Measurements from ENCODE around the gene PPP2R5D. TPM values are rescaled to one million over a fixed set of nuclear protein-coding genes. Genes with fewer than 3 reads are reported as not detected.
A peak's percentile ranks its signal among the peaks of the same experiment; 100 is the strongest.

Gene PPP2R5D
- polyA plus RNA-seq, 3 donors = 10.3 to 24.9 (median 14.9) TPM

GRCh38 chr6:43035495-43036194 is 51.3 kb downstream of the PPP2R5D start:
- Mint-ChIP-seq H3K4me1 (no peaks in the 10 kb centered on the region), H3K36me3 (peaks cover 53 to 92% of the 10 kb centered on the region in 2 donors), H3K27ac (peak overlapping the region in 1 of 7 donors; percentile 15), H3K4me3 (no peak overlapping the region), H3K27me3 (ENCODE audit: low read depth in 3 of 3) (peaks cover 0 to 7% (median 0%) of the 10 kb centered on the region in 3 donors), H3K9me3 (no peaks in the 10 kb centered on the region)
- H4K20me1 ChIP-seq (ENCODE audit: insufficient read depth, low read length) = no peaks in the 10 kb centered on the region
- H3K4me3 ChIP-seq (replicated peaks in 1 of 3; ENCODE audit: low read depth in 2 of 3, low read length in 3 of 3) = no peak overlapping the region
- 100% methylated on average over 1 of the region's 4 CpGs for WGBS (ENCODE audit: insufficient coverage)
- no peak for TF ChIP-seq CTCF (IDR thresholded peaks at IDR 0.05)
- no peak overlapping the region for H2AFZ ChIP-seq (ENCODE audit: insufficient read depth, low read depth, low read length, poor library complexity, severe bottlenecking)
- no peaks in the 10 kb centered on the region for H3K9me3 ChIP-seq (replicated peaks in 1 of 2; ENCODE audit: control insufficient read depth in 1 of 2, insufficient read depth in 1 of 2, low read length in 2 of 2)
- intact Hi-C loops (cut with micrococcal nuclease) = no loop called here
- H3K4me1 ChIP-seq (ENCODE audit: control insufficient read depth in 1 of 2, insufficient read depth in 2 of 2, low read length in 2 of 2) = no peaks in the 10 kb centered on the region
- H3K79me2 ChIP-seq (ENCODE audit: insufficient read depth, low read length) = no peaks in the 10 kb centered on the region
- no peak overlapping the region for H3K9ac ChIP-seq (ENCODE audit: insufficient read depth, low read length, poor library complexity, severe bottlenecking)
- DNase-seq = no peak
- no peaks in the 10 kb centered on the region for H3K27me3 ChIP-seq (ENCODE audit: control insufficient read depth in 2 of 2, insufficient read depth in 2 of 2, low read length in 2 of 2)
- H3K27ac ChIP-seq (ENCODE audit: low read depth in 1 of 2, low read length in 2 of 2) = no peak overlapping the region
- H3K36me3 ChIP-seq (replicated peaks in 1 of 2; ENCODE audit: control insufficient read depth in 1 of 2, insufficient read depth in 2 of 2, low read length in 2 of 2) = peaks cover 39 to 85% of the 10 kb centered on the region in 2 donors
- no peak overlapping the region for H3K4me2 ChIP-seq (replicated peaks; ENCODE audit: extremely low read depth, low read length, poor library complexity, severe bottlenecking)

- H3K27me3 ChIP-seq (ENCODE audit: control insufficient read depth in 2 of 2, insufficient read depth in 2 of 2, low read length in 2 of 2) = no peaks in the 10 kb centered on the region
- no peak overlapping the region for H3K27ac ChIP-seq (ENCODE audit: low read depth in 1 of 2, low read length in 2 of 2)
- no peak overlapping the region for H3K4me2 ChIP-seq (replicated peaks; ENCODE audit: extremely low read depth, low read length, poor library complexity, severe bottlenecking)
- no peaks in the 10 kb centered on the region for H3K9me3 Mint-ChIP-seq
- H3K9me3 ChIP-seq (replicated peaks in 1 of 2; ENCODE audit: control insufficient read depth in 1 of 2, insufficient read depth in 1 of 2, low read length in 2 of 2) = no peaks in the 10 kb centered on the region
- H2AFZ ChIP-seq (ENCODE audit: insufficient read depth, low read depth, low read length, poor library complexity, severe bottlenecking) = no peak overlapping the region
- WGBS (ENCODE audit: insufficient coverage) = 100% methylated on average over 2 of the region's 9 CpGs
- no peaks in the 10 kb centered on the region for H3K79me2 ChIP-seq (ENCODE audit: insufficient read depth, low read length)
- DNase-seq = no peak
- H3K36me3 ChIP-seq (replicated peaks in 1 of 2; ENCODE audit: control insufficient read depth in 1 of 2, insufficient read depth in 2 of 2, low read length in 2 of 2) = peaks cover 39 to 85% of the 10 kb centered on the region in 2 donors
- H3K4me1 ChIP-seq (ENCODE audit: control insufficient read depth in 1 of 2, insufficient read depth in 2 of 2, low read length in 2 of 2) = no peaks in the 10 kb centered on the region
- no peak for TF ChIP-seq CTCF (IDR thresholded peaks at IDR 0.05)
- H3K4me1 Mint-ChIP-seq = no peaks in the 10 kb centered on the region
- no peak overlapping the region for H3K4me3 ChIP-seq (replicated peaks in 1 of 3; ENCODE audit: low read depth in 2 of 3, low read length in 3 of 3)
- peaks cover 54 to 91% of the 10 kb centered on the region in 2 donors for H3K36me3 Mint-ChIP-seq
- H3K4me3 Mint-ChIP-seq = no peak overlapping the region
- H4K20me1 ChIP-seq (ENCODE audit: insufficient read depth, low read length) = no peaks in the 10 kb centered on the region
- H3K27me3 Mint-ChIP-seq (ENCODE audit: low read depth in 3 of 3) = peaks cover 0 to 5% (median 0%) of the 10 kb centered on the region in 3 donors
- peak overlapping the region in 1 of 7 donors; percentile 63 for H3K27ac Mint-ChIP-seq
- no peak overlapping the region for H3K9ac ChIP-seq (ENCODE audit: insufficient read depth, low read length, poor library complexity, severe bottlenecking)
- intact Hi-C loops (cut with micrococcal nuclease) = no loop called here
These were observed 52.3 kb downstream of the PPP2R5D start for GRCh38 chr6:43036712-43037111.

Data from CD14-positive monocyte (primary cell).